A673 (cell line): Measurements from ENCODE around the gene IFNA5.

Source experiments
- EZH2 ChIP-seq: fragments of 200-600 bp; sonication (generic); IDR thresholded peaks from 2 replicates; pipeline ENCODE4 v1.6.1; 2017; ENCODE audit warnings: borderline replicate concordance, low read depth, mild to moderate bottlenecking, mixed read lengths, antibody characterized with exemption, low read length; ENCODE audit not compliant: poor library complexity, severe bottlenecking
- TF ChIP-seq, protein P1 (sequence below): fragments of 300-800, 200-600 bp; sonication (generic); conservative IDR thresholded peaks from 2 replicates; pipeline ENCODE4 v1.5.1; 2017; ENCODE audit warnings: low read depth, mild to moderate bottlenecking, antibody characterized with exemption, low read length, moderate library complexity, mixed read lengths

DNA sequence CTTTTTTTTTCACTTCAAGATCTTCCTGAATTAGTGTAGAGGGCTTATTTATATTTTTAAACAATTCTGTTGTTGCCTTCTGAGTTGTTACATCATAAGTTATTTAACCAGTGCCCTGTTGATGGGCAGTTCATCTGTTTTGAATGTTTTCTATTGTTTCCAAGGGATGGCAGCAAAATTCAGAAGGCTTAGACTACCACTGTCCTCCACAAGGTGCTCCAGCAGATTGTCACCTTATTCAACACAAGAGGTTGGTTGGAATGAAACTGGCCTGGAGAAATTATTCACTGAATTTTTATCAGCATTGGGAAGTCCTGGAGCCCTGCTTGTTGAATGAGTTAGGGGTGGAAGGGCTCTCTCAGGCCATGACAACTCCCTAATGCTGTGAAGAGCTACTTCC, 31.3 kb upstream of the IFNA5 start:
- TF ChIP-seq, protein P1, sequence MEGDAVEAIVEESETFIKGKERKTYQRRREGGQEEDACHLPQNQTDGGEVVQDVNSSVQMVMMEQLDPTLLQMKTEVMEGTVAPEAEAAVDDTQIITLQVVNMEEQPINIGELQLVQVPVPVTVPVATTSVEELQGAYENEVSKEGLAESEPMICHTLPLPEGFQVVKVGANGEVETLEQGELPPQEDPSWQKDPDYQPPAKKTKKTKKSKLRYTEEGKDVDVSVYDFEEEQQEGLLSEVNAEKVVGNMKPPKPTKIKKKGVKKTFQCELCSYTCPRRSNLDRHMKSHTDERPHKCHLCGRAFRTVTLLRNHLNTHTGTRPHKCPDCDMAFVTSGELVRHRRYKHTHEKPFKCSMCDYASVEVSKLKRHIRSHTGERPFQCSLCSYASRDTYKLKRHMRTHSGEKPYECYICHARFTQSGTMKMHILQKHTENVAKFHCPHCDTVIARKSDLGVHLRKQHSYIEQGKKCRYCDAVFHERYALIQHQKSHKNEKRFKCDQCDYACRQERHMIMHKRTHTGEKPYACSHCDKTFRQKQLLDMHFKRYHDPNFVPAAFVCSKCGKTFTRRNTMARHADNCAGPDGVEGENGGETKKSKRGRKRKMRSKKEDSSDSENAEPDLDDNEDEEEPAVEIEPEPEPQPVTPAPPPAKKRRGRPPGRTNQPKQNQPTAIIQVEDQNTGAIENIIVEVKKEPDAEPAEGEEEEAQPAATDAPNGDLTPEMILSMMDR = no peak
- no peak for TF ChIP-seq EZH2
